A549 (cell line): ENCODE data around the gene PHC2.

Experiments
- CBX8 ChIP-seq: fragments of 200-600 bp; sonication (generic); IDR thresholded peaks from 2 replicates; pipeline ENCODE4 v1.6.1; 2016
- ESRRA ChIP-seq: fragments of 150-350 bp; IDR thresholded peaks from 2 replicates; pipeline ENCODE4 v1.6.1; 2014; ENCODE audit warnings: mild to moderate bottlenecking, low read length, borderline replicate concordance
- JUN ChIP-seq, 2 experiments: fragments of >200 bp; sonication (Bioruptor Twin); formaldehyde crosslinking; IDR thresholded peaks; 2 replicates in 1 of 2; 3 replicates in 1 of 2; pipeline ENCODE4 v1.6.1; 2016 to 2017
- JUNB ChIP-seq: fragments of >200 bp; sonication (Bioruptor Twin); formaldehyde crosslinking; IDR thresholded peaks from 2 replicates; pipeline ENCODE4 v1.6.1; 2016
- MAFK ChIP-seq: fragments of 450-650 bp; IDR thresholded peaks from 2 replicates; pipeline ENCODE4 v1.6.1; 2014; ENCODE audit not compliant: partially characterized antibody
- NR3C1 ChIP-seq: fragments of >200 bp; sonication (Bioruptor Twin); formaldehyde crosslinking; IDR thresholded peaks from 3 replicates; pipeline ENCODE4 v1.6.1; 2017
- POLR2A ChIP-seq: IDR thresholded peaks from 2 replicates; pipeline ENCODE4 v1.6.1; 2012; ENCODE audit warnings: mild to moderate bottlenecking, low read length
- SMC3 ChIP-seq: fragments of >200 bp; sonication (Bioruptor Twin); formaldehyde crosslinking; IDR thresholded peaks from 3 replicates; pipeline ENCODE4 v1.6.1; 2018; ENCODE audit warnings: inconsistent platforms
- ZNF302 ChIP-seq: fragments of 250-450 bp; sonication (Bioruptor Pico); IDR thresholded peaks from 2 replicates; pipeline ENCODE4 v1.9.0; 2021; ENCODE audit warnings: inconsistent platforms, mild to moderate bottlenecking, moderate library complexity
- TF ChIP-seq, protein P1 (sequence below): fragments of >200 bp; sonication (Bioruptor Twin); formaldehyde crosslinking; IDR thresholded peaks from 3 replicates; pipeline ENCODE4 v1.5.1; 2016
- TF ChIP-seq, protein P2 (sequence below): fragments of >200 bp; sonication (Bioruptor Twin); formaldehyde crosslinking; IDR thresholded peaks from 2 replicates; pipeline ENCODE4 v1.6.1; 2016
- TF ChIP-seq, protein P3 (sequence below): IDR thresholded peaks from 2 replicates; pipeline ENCODE4 v1.6.1; 2012
- TF ChIP-seq, protein P4 (sequence below): fragments of 200-600 bp; sonication (generic); IDR thresholded peaks from 2 replicates; pipeline ENCODE4 v1.6.1; 2016; ENCODE audit warnings: antibody characterized with exemption, mild to moderate bottlenecking, moderate library complexity

DNA sequence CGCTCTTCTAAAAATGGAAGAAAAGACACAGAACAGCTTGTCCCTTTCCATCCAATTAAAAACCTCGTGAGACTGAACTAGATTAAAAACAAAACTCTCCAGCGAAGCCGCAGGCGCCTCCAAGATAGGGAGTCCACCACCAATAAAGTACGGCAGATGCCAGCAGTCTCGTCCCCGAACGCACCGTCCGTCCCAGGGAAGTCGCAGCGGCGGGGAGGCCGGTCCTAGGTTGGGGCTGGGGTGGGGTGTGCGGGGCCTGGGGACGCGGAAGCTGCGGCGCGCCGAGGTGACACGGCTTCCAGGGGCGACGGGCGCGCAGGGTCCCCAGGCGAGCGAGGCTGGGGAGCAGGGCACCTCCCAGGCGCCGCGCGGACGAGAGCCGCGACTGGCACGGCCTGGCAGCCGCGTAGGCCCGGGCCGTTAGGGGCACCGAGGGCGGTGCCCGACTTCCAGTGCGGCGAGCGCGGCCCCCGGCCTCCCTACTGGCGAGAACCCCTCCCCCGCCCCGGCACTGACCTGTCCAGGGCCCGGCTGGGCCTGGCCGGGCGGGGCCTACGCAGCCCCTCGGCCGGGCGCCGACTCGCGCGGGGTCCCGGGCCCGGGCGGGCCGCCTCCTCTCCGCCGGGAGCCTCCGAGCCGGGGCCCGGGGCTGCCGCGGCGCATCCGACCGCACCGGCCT is 81.7 kb downstream of the PHC2 start:
- TF ChIP-seq, protein P1, sequence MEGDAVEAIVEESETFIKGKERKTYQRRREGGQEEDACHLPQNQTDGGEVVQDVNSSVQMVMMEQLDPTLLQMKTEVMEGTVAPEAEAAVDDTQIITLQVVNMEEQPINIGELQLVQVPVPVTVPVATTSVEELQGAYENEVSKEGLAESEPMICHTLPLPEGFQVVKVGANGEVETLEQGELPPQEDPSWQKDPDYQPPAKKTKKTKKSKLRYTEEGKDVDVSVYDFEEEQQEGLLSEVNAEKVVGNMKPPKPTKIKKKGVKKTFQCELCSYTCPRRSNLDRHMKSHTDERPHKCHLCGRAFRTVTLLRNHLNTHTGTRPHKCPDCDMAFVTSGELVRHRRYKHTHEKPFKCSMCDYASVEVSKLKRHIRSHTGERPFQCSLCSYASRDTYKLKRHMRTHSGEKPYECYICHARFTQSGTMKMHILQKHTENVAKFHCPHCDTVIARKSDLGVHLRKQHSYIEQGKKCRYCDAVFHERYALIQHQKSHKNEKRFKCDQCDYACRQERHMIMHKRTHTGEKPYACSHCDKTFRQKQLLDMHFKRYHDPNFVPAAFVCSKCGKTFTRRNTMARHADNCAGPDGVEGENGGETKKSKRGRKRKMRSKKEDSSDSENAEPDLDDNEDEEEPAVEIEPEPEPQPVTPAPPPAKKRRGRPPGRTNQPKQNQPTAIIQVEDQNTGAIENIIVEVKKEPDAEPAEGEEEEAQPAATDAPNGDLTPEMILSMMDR = no peak
- TF ChIP-seq, protein P2, sequence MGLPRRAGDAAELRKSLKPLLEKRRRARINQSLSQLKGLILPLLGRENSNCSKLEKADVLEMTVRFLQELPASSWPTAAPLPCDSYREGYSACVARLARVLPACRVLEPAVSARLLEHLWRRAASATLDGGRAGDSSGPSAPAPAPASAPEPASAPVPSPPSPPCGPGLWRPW = no peak
- TF ChIP-seq MAFK = no peak
- TF ChIP-seq ESRRA = no peak
- TF ChIP-seq CBX8 = no peak
- TF ChIP-seq, protein P3, sequence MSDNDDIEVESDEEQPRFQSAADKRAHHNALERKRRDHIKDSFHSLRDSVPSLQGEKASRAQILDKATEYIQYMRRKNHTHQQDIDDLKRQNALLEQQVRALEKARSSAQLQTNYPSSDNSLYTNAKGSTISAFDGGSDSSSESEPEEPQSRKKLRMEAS = no peak
- TF ChIP-seq POLR2A = peak; percentile 14; the same call in 1 of the 2 replicates
- TF ChIP-seq, protein P4, sequence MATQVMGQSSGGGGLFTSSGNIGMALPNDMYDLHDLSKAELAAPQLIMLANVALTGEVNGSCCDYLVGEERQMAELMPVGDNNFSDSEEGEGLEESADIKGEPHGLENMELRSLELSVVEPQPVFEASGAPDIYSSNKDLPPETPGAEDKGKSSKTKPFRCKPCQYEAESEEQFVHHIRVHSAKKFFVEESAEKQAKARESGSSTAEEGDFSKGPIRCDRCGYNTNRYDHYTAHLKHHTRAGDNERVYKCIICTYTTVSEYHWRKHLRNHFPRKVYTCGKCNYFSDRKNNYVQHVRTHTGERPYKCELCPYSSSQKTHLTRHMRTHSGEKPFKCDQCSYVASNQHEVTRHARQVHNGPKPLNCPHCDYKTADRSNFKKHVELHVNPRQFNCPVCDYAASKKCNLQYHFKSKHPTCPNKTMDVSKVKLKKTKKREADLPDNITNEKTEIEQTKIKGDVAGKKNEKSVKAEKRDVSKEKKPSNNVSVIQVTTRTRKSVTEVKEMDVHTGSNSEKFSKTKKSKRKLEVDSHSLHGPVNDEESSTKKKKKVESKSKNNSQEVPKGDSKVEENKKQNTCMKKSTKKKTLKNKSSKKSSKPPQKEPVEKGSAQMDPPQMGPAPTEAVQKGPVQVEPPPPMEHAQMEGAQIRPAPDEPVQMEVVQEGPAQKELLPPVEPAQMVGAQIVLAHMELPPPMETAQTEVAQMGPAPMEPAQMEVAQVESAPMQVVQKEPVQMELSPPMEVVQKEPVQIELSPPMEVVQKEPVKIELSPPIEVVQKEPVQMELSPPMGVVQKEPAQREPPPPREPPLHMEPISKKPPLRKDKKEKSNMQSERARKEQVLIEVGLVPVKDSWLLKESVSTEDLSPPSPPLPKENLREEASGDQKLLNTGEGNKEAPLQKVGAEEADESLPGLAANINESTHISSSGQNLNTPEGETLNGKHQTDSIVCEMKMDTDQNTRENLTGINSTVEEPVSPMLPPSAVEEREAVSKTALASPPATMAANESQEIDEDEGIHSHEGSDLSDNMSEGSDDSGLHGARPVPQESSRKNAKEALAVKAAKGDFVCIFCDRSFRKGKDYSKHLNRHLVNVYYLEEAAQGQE = no peak
- no peak for TF ChIP-seq SMC3
- TF ChIP-seq ZNF302 (CRISPR knock-in tag) = no peak
- TF ChIP-seq JUN (IDR thresholded peaks at IDR 0.05) = no peak; a peak in 1 of 5 replicates
- TF ChIP-seq JUNB = no peak
- no peak for TF ChIP-seq NR3C1
